ENCODE measurements around the gene CCDC6.

GRCh38 chr10:59793919-59794318 lies 112.4 kb downstream of the CCDC6 start:
- TF ChIP-seq RAD21 (IDR thresholded peaks at IDR 0.05; ENCODE audit: low read length) (no peak), RCOR1 (IDR thresholded peaks at IDR 0.05; ENCODE audit: insufficient replicate concordance, low read length) (no peak), FOS (IDR thresholded peaks at IDR 0.05; ENCODE audit: low read depth, low read length) (no peak), SMC3 (IDR thresholded peaks at IDR 0.05; ENCODE audit: low read depth, low read length) (no peak), POLR2A (IDR thresholded peaks at IDR 0.05; ENCODE audit: low read depth, low read length) (no peak), CHD1 (IDR thresholded peaks at IDR 0.05; ENCODE audit: low read depth, low read length) (no peak), CEBPB (IDR thresholded peaks at IDR 0.05; ENCODE audit: low read depth, low read length) (no peak), MXI1 (IDR thresholded peaks at IDR 0.05; ENCODE audit: borderline replicate concordance, low read depth, low read length) (no peak), RFX5 (IDR thresholded peaks at IDR 0.05; ENCODE audit: low read depth, low read length) (no peak), MAFK (IDR thresholded peaks at IDR 0.05; ENCODE audit: low read depth, low read length) (no peak), MAZ (IDR thresholded peaks at IDR 0.05; ENCODE audit: borderline replicate concordance, low read depth, low read length) (no peak)
- TF ChIP-seq, protein P1, sequence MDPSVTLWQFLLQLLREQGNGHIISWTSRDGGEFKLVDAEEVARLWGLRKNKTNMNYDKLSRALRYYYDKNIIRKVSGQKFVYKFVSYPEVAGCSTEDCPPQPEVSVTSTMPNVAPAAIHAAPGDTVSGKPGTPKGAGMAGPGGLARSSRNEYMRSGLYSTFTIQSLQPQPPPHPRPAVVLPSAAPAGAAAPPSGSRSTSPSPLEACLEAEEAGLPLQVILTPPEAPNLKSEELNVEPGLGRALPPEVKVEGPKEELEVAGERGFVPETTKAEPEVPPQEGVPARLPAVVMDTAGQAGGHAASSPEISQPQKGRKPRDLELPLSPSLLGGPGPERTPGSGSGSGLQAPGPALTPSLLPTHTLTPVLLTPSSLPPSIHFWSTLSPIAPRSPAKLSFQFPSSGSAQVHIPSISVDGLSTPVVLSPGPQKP (IDR thresholded peaks at IDR 0.05; ENCODE audit: borderline replicate concordance, low read depth, low read length), result no peak
- TF ChIP-seq, protein P2, sequence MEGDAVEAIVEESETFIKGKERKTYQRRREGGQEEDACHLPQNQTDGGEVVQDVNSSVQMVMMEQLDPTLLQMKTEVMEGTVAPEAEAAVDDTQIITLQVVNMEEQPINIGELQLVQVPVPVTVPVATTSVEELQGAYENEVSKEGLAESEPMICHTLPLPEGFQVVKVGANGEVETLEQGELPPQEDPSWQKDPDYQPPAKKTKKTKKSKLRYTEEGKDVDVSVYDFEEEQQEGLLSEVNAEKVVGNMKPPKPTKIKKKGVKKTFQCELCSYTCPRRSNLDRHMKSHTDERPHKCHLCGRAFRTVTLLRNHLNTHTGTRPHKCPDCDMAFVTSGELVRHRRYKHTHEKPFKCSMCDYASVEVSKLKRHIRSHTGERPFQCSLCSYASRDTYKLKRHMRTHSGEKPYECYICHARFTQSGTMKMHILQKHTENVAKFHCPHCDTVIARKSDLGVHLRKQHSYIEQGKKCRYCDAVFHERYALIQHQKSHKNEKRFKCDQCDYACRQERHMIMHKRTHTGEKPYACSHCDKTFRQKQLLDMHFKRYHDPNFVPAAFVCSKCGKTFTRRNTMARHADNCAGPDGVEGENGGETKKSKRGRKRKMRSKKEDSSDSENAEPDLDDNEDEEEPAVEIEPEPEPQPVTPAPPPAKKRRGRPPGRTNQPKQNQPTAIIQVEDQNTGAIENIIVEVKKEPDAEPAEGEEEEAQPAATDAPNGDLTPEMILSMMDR (conservative IDR thresholded peaks at IDR 0.05; ENCODE audit: low read depth, low read length), result no peak
- TF ChIP-seq, protein P3, sequence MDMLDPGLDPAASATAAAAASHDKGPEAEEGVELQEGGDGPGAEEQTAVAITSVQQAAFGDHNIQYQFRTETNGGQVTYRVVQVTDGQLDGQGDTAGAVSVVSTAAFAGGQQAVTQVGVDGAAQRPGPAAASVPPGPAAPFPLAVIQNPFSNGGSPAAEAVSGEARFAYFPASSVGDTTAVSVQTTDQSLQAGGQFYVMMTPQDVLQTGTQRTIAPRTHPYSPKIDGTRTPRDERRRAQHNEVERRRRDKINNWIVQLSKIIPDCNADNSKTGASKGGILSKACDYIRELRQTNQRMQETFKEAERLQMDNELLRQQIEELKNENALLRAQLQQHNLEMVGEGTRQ (IDR thresholded peaks at IDR 0.05; ENCODE audit: low read depth, low read length), result no peak

All from IMR-90 (cell line).